Stimulated activated CD8-positive, alpha-beta memory T cell treated with anti-CD3 and anti-CD28 coated beads, Interleukin-12 subunit alpha, Interleukin-12 subunit beta, amount 100 ng/mL, for 24 hours (primary cell): ENCODE measurements around the gene AFF3.
"Not testable (repeated sequence)": the region's sequence is repeated elsewhere in the genome, so short reads cannot be mapped to it uniquely, and the experiment has no call there.

Source experiments
- DNase-seq: peaks from one replicate; pipeline ENCODE4 v3.0.0-alpha.2; 2020; ENCODE audit errors: extremely low read depth

The AFF3 gene

GRCh38 chr2:99794414-99794813 lies 348.0 kb downstream of the AFF3 start:
- no peak for DNase-seq

DNA sequence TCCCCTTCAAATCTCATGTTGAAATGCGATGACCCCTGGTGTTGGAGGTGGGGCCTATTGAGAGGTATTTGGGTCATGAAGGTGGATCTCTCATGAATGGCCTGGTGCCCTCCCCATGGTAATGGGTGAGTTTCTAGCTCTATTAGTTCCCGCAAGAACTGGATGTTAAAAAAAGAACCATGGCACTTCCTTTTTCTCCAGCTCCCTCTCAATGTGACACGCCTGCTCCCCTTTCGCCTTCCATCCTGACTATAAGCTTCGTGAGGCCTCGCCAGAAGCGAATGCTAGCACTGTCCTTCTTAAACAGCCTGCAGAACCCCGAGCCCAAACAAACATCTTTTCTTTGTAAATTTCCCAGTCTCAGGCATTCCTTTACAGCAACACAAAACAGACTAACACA lies 349.4 kb downstream of the AFF3 start:
- DNase-seq = no peak

GRCh38 chr2:99789849-99790248 lies 352.5 kb downstream of the AFF3 start:
- DNase-seq = no peak

DNA sequence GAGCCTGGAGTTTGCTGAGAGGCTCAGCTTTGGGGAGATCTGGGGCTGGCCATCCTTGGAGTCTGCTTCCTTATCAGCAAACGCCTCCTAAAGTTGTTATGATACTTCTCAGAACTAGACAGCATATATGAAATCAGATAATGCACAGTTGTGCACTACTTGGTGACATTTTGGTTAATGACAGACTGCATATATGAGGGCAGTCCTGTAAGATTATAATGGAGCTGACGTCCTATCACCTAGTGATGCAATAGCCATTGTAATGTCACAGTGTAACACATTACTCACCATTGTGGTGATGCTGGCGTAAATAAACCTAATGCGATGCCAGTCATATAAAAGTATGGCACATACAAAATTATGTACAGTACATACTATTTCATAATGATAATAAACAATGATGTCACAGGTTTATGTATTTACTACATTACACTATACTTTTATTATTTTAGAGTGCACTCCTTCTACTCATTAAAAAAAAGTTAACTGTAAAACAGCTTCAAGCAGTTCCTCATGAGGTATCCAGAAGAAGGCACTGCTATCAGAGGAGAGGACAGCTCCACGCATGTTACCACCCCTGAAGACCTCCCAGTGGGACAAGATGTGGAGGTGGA lies 354.5 kb downstream of the AFF3 start:
- no peak for DNase-seq

DNA sequence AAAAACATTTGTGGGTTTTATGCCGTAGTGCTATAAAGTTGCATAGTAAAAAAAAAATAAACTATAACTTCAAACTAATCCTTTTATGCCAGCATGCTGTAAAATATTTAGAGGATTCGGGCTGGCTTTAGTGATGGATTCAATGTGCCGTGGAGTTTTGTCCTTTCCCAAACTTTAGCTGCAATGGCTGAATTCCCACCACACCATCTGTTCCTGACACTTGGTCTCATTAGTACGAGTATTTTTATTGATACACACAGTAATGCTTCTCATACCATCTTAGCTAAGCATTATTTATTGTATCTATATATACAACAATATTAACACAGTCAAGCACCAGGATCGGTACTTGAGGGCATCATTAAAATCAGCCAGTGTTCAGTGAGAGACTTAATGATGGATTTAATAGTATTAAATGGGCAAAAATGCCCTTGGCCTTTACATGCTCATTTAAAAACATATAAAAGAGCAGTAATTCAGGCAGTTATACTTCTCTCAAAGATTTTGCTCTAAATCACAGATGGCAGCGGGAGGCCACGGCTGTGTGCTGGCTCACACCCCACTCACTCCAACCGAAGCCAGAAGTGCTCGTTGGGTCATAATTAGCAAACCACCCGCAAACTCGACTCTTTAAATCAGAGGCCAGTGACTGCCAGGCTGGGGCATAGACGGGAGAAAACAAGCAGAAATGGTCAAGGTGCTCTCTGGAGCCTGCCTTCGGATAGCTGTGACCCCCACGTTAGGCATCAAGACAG lies 355.6 kb downstream of the AFF3 start:
- DNase-seq = no peak

DNA sequence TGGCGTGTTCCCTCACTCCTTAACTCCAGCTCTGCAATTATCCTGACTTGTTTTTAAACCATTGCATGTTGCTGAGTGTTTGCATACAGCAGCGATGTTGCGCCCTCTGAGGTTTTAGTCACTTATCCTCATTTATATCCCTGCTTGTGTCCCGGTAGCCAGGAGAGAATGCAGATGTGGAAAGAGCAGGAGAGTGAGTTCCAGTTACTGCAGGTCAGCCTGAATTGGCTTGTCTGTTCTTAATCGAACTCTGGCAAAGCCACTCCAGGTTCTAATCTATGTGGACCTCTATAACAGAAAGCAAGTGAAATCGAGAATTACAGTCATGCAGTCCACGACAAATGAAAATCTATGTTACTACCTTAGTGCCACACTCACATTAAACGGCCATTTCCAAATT lies 357.4 kb downstream of the AFF3 start:
- no peak for DNase-seq

DNA sequence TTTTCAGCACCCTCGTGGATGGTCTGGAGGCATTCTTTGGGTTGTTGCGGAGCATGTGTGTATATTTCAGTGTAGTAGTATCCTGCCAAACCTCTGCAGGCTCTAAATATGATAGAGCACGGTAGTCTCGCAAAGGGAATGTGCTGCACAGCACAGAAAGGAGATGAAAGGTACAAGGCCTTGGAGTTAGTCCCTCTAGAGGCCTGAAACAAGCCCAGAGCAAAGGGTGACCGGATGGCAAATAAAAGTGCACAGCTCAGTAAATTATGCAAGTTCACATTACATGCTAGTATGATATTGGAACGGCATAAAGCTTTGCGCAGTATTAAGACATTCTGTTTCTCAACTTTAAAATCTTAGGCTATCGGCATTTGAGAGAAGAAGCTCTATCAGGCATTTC lies 358.1 kb downstream of the AFF3 start:
- DNase-seq = no peak

- no peak for DNase-seq
These were observed 362.1 kb downstream of the AFF3 start for GRCh38 chr2:99780276-99780675.

DNA sequence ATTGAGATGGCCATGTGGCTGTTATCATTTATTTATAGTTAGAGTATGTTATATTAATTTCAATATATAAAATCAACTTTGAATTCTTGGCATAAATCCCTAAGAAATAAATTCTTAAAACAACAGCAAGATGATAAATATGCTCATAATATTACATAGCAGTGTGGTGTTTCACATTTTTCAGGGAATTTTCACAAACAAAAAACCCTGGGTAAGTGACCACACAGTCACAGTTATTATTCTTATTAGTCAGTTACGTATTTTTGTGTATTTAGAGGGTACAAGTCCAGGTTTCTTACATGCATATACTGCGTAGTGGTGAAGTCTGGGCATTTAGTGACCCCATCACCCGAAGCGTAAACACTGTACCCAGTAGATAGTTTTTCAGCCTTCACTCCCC lies 363.1 kb downstream of the AFF3 start:
- DNase-seq = no peak

- DNase-seq = no peak
These were observed 364.6 kb downstream of the AFF3 start for GRCh38 chr2:99777656-99778290.

GRCh38 chr2:99776906-99777646 lies 365.3 kb downstream of the AFF3 start:
- no peak for DNase-seq

- no peak for DNase-seq
These were observed 366.0 kb downstream of the AFF3 start for GRCh38 chr2:99776206-99776905.

DNA sequence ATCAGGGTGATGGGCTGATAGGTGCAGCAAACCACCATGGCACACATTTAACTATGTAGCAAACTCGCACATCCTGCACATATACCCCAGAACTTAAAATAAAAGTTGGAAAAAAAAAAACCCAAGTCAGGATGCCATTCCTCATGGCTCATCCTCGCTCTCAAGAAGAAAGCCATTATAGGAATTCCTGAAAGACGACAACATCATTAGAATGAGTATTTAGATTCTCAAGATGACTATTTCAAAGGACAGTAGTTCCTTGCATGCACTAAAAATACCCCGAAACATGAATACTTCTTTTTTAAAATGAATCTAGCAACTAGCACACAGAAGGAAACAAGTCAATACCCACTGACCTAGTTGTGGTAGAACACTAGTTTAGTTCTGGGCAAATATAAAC lies 366.8 kb downstream of the AFF3 start:
- DNase-seq = no peak

- DNase-seq = not testable (repeated sequence)
These were observed 368.7 kb downstream of the AFF3 start for GRCh38 chr2:99773642-99774041.

- no peak for DNase-seq
These were observed 369.6 kb downstream of the AFF3 start for GRCh38 chr2:99772591-99773331.

GRCh38 chr2:99771681-99772333 lies 370.6 kb downstream of the AFF3 start:
- no peak for DNase-seq

DNA sequence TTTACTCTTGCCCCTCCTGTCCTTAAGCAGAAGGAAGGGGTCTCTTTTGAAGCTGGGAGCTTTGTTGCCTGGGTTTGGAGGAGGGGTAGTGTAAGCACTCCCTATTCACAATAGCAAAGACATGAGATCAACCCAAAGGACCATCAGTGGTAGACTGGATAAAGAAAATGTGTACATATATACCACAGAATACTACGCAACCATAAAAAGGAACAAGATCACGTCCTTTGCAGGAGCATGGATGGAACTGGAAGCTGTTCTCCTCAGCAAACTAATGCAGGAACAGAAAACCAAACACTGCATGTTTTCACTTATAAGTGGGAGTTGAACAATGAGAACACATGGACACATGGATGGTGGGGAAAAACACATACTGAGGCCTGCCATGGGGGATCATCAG lies 371.5 kb downstream of the AFF3 start:
- no peak for DNase-seq

DNA sequence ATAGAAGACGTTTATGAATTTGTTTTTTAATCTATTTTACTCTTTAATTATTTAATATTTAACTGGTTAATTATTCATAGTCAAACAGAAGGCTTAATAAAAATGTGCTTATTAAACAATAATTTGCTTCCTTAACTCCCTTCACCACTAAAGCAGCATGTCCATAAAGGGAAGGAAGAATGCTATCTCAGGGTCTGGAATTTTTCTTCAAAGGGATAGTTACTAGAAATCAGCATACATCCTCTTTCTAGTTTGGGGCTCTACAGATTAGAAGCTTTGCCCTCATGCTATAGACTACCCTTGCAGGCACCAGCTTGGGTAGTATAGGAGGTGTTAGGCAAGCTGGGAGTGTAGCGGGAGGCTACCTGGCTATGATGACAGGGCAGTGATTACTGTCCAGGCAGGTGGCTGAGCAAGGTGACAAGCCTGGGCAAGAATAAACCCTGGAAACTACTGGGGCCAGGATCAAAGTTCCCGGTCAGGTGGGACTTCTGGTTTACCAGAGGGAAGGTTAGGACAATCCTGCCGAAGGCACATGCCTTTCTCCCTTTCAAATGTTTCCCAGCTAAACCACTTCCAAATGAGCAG lies 376.6 kb downstream of the AFF3 start:
- DNase-seq = no peak

GRCh38 chr2:99763764-99764163 lies 378.6 kb downstream of the AFF3 start:
- no peak for DNase-seq

DNA sequence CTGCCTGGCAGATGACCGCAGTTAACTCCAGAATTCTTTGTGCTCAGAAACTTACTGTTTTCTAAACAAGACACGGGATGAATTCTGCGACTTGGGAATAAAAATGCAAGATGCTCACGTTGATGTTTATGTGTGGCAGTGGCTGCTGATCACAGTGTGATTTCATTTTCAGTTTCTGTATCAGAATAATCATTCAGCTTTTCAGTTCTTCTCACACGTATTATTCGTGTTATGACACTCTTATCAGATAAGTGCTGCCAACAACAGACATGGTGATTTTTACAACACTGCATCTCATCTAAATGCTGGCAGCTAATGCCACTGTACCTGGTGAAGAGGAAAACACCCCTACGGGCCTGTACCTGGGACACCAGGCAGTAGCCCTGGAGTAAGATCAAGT lies 379.7 kb downstream of the AFF3 start:
- no peak for DNase-seq
